Measurements from ENCODE around the gene MYOZ2.
"Not testable (repeated sequence)": the region's sequence is repeated elsewhere in the genome, so short reads cannot be mapped to it uniquely, and the experiment has no call there.

MYOZ2 gene

GRCh38 chr4:119130365-119131065 is 5.1 kb upstream of the MYOZ2 start:
- no peak for DNase-seq

DNA sequence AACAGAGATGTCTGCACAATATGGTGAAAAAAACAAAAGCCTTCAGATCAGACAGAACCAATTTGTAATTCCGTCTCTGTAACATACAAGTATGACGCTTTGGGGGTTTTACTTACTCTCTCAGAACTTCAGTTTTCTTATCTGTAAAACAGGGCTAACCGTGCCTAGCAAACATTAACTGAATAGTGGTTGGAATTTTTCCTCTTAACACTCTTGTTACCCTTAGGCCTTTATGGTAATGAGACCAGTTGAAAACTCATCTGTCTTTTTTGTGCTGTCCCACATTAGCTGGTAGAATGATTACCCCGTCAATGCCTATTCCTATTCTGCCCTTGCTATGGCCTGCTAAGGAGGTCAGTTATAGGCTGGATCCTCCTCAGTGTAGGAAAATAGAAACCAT is 4.5 kb upstream of the MYOZ2 start:
- no peak for DNase-seq

GRCh38 chr4:119132306-119132705 is 3.3 kb upstream of the MYOZ2 start:
- DNase-seq, result no peak

DNA sequence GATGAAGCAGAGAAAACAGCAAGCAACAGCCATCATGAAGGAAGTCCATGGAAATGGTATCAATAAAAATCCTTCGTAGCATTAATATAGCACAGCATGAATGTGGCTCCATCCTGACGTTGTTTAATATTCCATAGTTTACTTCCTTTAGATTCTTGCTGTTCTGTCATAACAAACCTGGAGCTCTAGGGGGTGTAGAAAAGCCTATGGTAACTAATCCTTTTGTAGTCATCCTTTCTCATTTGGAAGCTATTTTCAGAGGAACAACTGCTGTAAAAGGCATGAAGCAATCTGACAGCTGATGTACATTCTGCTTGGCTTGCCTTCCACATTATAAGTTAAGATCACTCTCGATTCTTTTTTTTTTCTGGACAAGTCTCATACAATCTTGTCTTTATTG is 914 bp downstream of the MYOZ2 start:
- DNase-seq, result no peak

DNA sequence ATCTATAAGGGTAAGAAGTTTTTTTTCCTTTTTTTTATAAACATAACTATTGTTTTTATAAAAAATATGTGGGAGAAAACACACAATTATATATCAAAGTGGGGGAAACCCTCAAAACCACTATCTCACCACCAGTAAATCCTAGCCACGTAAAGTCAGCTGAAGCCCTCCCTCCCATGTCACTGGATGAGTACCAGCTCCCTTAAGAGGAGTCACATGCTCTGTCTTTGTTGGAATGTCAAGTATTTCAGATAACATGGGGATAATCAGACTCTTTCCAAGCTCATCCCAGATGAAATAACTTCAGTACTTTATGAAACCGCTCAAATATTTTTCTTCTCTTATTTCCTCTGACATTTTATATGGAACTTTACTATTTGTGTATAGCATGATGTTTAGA is 2.4 kb downstream of the MYOZ2 start:
- DNase-seq, result no peak

DNA sequence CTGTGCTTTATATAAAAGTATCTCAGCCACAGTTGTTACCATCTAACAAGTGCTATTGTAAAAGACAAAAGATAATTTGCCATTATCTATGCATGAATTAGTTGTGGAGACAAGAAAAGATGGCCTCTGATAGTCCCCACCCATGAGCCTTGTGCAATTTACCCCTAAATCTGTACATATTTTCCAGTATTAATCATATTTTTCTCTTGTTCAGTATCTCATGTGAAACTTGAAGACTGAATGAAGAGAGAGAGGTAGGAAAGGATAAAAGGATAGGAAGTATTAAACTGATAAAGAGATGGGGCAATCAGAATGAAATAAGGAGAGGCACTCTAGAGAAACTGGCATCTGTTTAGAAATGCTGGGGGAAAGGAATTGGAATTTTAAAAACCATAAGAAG is 3.7 kb downstream of the MYOZ2 start:
- DNase-seq, result no peak

GRCh38 chr4:119139822-119140252 is 4.2 kb downstream of the MYOZ2 start:
- DNase-seq, result no peak

DNA sequence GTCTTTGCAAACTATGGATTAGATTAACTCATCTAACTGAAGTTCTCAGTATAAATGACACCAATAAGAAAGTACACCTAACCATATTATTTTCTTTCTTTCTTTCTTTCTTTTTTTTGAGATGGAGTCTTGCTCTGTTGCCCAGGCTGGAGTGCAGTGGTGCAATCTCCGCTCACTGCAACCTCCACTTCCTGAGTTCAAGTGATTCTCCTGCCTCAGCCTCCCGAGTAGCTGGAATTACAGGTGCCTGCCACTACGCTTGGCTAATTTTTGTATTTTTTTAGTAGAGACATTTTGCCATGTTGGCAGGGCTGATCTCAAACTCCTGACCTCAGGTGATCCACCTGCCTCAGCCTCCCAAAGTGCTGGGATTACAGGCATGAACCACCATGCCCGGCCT is 5.7 kb downstream of the MYOZ2 start:
- DNase-seq, result not testable (repeated sequence)

- DNase-seq, result no peak
Observed at GRCh38 chr4:119142833-119143232, 7.2 kb downstream of the MYOZ2 start.

DNA sequence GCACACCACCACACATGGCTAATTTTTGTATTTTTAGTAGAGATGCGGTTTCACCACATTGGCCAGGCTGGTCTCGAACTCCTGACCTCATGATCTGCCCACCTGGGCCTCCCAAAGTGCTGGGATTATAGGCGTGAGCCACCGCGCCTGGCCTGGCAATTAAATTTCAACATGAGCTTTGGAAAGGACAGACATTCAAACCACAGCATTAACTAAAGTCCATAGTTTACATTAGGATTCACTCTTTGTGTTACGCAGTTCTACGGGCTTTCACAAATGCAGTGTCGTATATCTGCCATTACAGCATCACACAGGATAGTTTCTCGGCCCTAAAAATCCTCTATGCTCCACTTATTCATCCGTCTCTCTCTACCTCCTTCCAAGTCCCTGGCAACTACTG is 7.7 kb downstream of the MYOZ2 start:
- DNase-seq, result not testable (repeated sequence)

- no peak for DNase-seq
Observed at GRCh38 chr4:119149110-119149509, 13.5 kb downstream of the MYOZ2 start.

- DNase-seq, result no peak
Observed at GRCh38 chr4:119151161-119151560, 15.5 kb downstream of the MYOZ2 start.

DNA sequence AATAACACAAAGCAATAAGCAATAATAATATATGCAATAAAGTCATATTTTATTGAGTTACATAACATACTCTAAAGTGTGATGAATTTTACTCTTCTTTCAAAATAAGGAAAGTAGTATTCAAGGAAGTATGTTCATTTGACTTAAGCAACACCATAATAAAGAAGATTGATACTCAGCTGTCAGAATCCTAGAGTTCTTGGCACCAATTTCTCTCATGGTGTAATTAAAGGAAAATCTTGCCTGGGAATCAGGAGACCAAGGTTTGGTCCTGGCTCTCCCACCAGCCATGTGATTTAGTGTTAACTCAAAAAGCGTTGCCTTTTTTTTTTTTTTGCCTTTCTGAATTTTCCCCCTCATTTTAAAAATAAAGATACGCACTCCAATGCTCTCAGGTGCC is 17.1 kb downstream of the MYOZ2 start:
- DNase-seq, result no peak

DNA sequence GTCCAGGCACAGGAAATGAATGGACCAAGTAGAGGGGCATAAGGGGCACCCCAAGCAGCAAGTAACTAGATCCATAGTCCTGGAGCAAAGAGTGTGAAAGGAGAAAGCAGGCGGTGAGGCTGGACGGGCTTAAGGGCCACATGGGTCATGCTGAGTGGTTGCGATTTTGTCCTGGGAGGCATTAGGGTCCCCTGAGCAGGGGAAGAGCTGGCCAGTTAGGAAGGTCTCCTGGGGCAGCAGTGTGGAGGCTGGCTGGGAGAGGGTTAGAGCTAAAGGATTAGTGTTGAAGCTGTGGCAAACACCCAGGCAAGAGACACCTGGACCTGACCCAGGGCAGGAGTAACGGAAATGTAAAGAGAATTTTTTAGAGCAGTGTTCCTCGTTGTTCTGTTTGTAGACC is 26.5 kb downstream of the MYOZ2 start:
- DNase-seq, result no peak

GRCh38 chr4:119165767-119166166 is 30.1 kb downstream of the MYOZ2 start:
- DNase-seq, result no peak

DNA sequence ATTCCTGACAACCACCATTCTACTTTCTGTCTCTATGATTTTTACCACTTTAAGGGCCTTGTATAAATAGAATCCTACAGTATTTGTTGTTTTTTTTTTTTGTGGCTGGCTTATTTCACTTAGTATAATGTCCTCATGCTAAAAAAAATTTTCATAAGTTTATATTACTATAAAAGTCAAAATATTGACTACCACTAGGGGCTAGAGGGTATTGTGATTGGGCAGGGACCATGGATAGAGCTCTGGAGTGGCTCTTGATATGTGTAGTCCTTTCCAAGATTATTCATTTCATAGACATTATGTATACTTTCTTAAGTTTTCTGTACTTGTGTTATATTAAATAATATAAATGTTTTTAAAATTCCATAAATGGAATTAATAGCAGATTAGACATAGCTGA is 34.6 kb downstream of the MYOZ2 start:
- no peak for DNase-seq

- no peak for DNase-seq
Observed at GRCh38 chr4:119172223-119172622, 36.6 kb downstream of the MYOZ2 start.

DNA sequence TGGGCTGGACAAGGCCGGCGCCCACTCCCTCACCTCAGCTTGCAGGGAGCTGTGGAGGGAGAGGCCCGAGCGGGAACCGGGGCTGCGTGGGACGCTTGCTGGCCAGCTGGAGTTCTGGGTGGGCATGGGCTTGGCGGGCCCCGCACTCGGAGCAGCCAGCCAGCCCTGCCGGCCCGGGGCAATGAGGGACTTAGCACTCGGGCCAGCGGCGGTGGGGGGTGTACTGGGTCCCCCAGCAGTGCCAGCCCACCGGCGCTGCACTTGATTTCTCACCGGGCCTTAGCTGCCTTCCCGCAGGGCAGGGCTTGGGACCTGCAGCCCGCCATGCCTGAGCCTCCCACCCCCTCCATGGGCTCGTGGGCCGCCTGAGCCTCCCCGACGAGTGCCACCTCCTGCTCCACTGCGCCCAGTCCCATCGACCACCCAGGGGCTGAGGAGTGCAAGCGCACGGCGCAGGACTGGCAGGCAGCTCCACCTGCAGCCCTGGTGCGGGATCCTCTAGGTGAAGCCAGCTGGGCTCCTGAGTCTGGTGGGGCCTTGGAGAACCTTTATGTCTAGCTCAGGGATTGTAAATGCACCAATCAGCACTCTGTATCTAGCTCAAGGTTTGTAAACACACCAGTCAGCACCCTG is 38.2 kb downstream of the MYOZ2 start:
- DNase-seq, result not testable (repeated sequence)

DNA sequence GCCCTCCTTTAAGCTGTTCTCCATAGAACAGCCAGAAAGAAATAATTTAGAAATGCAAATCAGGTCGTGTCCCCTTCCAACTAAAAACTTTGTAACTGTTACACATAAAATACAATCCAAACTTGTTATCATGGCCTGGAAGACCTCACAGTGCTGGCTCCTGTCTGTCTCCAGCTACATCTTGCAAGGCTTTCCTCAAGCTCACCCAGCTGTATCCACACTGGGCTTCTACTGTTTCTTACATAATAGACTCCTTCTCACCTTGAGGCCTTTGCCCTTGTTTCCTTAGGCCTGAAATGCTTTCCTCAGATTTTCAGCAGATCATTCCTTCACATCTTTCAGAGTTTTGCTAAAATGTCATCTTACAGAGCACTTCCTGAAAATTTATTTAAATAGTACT is 43.4 kb downstream of the MYOZ2 start:
- DNase-seq, result no peak

DNA sequence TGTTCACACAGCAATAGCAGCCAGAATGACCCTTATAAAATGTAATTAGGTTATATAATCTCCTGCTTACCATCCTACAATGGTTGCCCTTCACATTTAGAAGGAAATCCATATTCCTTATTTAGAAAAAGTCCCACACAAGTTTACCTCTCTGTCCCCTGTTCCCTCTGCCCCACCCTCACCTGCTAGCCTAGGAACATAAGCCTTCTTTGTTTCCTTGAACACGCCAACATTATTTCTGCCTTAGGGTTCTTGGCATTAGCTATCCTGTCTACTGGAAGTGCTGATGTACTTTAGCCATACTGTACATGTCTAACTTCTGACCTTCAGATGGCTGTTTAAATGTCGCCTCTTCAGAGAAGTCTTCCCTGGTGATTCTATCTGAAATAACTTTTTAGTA is 48.5 kb downstream of the MYOZ2 start:
- DNase-seq, result no peak

GRCh38 chr4:119189638-119190037 is 54.0 kb downstream of the MYOZ2 start:
- no peak for DNase-seq

GRCh38 chr4:119190354-119190753 is 54.7 kb downstream of the MYOZ2 start:
- DNase-seq, result no peak

GRCh38 chr4:119191505-119191904 is 55.9 kb downstream of the MYOZ2 start:
- no peak for DNase-seq

GRCh38 chr4:119197772-119198212 is 62.2 kb downstream of the MYOZ2 start:
- DNase-seq, result no peak

DNA sequence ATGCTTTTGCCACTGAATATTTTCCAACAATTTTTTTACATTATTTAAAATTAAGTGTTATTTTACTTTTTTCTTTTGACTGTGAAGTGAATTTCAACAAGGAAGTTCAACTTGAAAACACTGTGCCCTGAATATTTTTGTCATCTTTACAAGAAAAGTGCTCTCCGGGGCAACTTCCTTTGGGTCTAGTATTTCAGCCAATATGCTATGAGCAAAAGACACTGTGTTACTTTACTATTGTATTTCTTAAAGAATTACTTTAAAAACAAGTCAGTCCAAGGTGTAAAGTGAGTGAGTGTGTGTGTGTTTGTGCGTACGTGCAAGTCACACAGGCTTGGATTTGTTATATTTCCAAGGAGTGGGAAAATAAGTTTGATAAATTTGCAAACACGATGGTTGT is 69.3 kb downstream of the MYOZ2 start:
- no peak for DNase-seq

All from CD4-positive, alpha-beta T cell treated with Interleukin-15 for 1 hour (primary cell).